ENCODE data around the gene SOX15. TPM values are rescaled to one million over a fixed set of nuclear protein-coding genes. Genes with fewer than 3 reads are reported as not detected.

Gene SOX15
- total RNA-seq, 1 experiment from 2014 or later: not detected

DNA sequence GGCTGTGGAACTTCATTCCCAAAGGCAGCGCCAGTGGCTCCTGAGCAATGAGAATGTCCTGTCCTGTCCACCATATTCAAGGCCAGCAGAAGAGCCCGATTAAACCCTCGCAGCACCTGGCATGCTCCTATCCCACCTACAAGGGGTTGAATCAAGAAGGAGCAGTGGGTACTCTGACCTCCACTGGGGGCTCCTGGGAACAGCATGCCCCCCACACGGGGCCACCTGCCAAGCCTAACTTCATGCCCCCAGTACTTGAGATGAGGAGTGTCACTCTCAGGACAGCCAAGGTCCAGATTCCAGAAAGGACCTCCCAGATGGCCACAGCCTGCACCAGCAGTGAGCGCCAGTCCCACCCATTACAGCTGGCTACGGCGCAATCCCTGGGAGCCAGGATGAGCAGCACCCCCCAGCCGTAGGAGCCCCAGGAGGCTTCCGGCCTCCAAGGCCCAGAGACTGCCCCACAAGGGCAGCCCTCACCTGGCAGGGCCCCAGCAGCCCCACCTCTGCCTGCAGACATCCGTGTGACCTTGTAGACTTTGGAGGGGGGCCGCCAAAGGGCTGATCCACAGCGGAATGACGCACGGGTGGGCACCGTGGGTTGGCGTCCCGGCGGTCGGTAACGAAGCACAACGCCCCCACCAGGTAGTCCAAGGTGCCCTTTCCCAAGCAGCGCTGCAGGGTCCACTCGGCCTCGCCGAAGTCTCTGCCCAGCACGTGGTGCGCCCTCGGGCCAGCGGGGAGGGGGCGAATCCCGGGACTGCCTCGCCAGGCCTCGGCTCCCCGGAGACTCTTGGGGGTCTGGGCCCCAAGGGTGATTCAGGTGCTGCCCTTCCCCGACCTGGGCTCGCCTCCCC, 7.3 kb downstream of the SOX15 start:
- DNase-seq (ENCODE audit: low read depth, low spot score): no peak
- in situ Hi-C loops (cut with HindIII; ENCODE audit: low pct_unique_long_range_greater_than_20kb, low sequenced_read_pairs): no loop called here

DNA sequence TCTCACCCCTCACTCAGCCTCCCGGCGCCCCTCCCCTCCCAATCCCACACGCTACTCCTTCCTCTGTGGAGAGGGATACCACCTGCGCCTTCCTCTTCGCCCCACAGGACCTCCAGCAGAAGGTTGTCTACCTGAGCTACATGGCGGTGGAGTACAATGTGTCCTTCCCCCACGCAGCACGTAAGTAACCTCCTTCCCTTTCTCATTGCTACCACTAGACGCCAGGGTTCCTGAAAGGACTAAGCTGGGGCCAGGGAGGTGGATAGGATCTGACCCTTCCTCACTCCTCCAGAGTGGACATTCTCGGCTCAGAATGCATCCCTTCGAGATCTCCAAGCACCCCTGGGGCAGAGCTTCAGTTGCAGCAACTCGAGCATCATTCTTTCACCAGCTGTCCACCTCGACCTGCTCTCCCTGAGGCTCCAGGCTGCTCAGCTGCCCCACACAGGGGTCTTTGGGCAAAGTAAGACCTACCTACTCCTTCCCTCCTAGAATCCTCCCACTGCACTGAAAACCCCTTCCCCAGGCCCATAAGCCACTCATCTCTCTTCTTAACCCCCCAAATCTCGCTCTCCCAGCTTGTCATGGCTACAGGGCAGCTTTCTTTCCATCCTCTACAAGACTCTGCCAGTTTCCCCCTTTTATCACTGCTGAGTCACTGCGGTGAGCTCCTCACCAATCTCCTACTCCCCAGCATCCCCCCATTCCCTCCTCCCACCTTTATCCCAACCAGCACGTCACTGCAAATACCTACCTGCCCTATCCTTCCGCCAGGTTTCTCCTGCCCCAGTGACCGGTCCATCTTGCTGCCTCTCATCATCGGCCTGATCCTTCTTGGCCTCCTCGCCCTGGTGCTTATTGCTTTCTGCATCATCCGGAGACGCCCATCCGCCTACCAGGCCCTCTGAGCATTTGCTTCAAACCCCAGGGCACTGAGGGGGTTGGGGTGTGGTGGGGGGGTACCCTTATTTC, 9.0 kb downstream of the SOX15 start:
- in situ Hi-C loops (cut with HindIII; ENCODE audit: low pct_unique_long_range_greater_than_20kb, low sequenced_read_pairs): no loop called here
- DNase-seq (ENCODE audit: low read depth, low spot score): no peak

DNA sequence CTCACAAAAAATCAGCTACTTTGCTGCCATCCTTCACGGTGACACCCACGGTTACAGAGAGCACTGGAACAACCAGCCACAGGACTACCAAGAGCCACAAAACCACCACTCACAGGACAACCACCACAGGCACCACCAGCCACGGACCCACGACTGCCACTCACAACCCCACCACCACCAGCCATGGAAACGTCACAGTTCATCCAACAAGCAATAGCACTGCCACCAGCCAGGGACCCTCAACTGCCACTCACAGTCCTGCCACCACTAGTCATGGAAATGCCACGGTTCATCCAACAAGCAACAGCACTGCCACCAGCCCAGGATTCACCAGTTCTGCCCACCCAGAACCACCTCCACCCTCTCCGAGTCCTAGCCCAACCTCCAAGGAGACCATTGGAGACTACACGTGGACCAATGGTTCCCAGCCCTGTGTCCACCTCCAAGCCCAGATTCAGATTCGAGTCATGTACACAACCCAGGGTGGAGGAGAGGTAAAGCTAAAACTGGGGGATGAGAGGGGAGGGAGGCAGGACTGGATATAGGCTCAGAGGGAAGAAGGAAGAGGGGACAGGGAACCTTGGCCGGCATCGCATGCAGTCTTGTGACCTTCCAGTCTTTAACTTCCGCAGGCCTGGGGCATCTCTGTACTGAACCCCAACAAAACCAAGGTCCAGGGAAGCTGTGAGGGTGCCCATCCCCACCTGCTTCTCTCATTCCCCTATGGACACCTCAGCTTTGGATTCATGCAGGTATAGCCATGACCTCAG, 9.9 kb downstream of the SOX15 start:
- DNase-seq (ENCODE audit: low read depth, low spot score): no peak
- in situ Hi-C loops (cut with HindIII; ENCODE audit: low pct_unique_long_range_greater_than_20kb, low sequenced_read_pairs): no loop called here

DNA sequence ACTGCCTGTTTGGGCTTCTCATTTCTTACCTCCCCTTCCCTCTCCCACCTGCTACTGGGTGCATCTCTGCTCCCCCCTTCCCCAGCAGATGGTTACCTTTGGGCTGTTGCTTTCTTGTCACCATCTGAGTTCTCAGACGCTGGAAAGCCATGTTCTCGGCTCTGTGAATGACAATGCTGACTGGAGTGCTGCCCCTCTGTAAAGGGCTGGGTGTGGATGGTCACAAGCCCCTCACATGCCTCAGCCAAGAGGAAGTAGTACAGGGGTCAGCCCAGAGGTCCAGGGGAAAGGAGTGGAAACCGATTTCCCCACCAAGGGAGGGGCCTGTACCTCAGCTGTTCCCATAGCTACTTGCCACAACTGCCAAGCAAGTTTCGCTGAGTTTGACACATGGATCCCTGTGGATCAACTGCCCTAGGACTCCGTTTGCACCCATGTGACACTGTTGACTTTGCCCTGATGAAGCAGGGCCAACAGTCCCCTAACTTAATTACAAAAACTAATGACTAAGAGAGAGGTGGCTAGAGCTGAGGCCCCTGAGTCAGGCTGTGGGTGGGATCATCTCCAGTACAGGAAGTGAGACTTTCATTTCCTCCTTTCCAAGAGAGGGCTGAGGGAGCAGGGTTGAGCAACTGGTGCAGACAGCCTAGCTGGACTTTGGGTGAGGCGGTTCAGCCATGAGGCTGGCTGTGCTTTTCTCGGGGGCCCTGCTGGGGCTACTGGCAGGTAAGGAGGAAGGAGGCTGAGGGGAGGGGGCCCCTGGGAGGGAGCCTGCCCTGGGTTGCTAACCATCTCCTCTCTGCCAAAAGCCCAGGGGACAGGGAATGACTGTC, 10.7 kb downstream of the SOX15 start, which contains the start of gene CD68:
Gene CD68, plus strand, starts transcription at position 638 of the 833 bp plus-strand sequence. Its CDS starts 40 bp downstream, at position 678.
- DNase-seq (ENCODE audit: low read depth, low spot score): peak; percentile 93
- in situ Hi-C loops (cut with HindIII; ENCODE audit: low pct_unique_long_range_greater_than_20kb, low sequenced_read_pairs): no loop called here

DNA sequence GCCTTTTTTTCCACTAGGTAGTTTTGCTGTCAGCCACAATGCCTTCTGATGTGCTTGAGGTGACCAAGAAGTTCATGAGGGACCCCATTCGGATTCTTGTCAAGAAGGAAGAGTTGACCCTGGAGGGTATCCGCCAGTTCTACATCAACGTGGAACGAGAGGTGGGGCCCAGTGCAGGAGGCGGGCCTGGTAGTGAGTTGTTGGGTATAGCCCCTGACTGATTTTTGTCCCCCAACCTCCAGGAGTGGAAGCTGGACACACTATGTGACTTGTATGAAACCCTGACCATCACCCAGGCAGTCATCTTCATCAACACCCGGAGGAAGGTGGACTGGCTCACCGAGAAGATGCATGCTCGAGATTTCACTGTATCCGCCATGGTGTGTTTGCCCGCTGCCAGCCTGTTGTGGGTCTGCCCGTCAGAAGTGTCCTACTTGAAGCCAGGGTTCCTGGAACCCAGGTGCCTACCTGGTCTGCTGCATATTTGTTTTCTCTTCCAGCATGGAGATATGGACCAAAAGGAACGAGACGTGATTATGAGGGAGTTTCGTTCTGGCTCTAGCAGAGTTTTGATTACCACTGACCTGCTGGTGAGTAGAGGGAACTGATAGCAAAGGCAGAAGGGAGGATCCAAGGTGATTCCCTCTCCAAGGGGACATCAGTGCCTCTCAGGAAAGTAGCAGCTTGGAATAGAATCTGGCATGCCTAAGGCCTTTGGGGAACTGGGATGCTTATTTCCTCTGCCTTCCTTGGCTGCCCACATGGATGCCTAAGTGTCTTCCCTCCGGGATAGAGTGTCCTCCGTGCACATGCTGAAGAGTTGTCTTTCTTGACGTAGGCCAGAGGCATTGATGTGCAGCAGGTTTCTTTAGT, 12.3 kb downstream of the SOX15 start:
- in situ Hi-C loops (cut with HindIII; ENCODE audit: low pct_unique_long_range_greater_than_20kb, low sequenced_read_pairs): no loop called here
- no peak for DNase-seq (ENCODE audit: low read depth, low spot score)

DNA sequence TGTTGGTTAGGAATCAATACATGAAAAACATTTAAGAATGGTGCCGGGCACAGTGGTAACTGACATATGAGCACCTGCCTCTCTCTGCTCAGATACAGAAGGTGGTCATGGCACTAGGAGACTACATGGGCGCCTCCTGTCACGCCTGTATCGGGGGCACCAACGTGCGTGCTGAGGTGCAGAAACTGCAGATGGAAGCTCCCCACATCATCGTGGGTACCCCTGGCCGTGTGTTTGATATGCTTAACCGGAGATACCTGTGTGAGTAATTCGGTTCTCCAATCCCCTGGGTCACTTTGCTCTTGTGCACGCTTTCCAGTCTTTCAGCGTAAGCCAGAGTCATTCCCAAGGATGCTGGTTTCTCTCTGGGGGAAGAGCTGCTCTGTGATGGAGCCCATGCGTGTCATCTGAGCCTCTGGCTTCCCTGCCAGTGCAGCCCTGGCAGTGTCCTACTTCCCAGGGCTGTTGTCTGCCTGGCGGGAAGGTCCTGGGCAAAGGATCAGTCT, 13.4 kb downstream of the SOX15 start:
- DNase-seq (ENCODE audit: low read depth, low spot score): no peak
- in situ Hi-C loops (cut with HindIII; ENCODE audit: low pct_unique_long_range_greater_than_20kb, low sequenced_read_pairs): no loop called here

DNA sequence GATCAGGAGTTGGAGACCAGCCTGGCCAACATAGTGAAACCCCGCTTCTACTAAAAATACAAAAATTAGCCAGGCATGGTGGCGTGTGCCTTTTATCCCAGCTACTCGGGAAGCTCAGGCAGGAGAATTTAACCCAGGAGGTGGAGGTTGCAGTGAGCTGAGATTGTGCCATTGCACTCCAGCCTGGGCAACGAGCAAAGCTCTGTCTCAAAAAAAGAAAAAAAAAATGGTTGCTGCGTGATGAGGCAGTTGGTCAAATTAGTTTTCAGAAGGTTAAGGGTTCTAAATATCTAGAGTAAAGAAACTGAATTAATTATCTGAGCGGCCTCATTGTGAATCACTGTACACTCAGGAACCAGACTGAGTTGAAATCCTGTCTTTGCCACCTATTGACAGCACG, 13.9 kb downstream of the SOX15 start:
- in situ Hi-C loops (cut with HindIII; ENCODE audit: low pct_unique_long_range_greater_than_20kb, low sequenced_read_pairs): no loop called here
- DNase-seq (ENCODE audit: low read depth, low spot score): no peak

DNA sequence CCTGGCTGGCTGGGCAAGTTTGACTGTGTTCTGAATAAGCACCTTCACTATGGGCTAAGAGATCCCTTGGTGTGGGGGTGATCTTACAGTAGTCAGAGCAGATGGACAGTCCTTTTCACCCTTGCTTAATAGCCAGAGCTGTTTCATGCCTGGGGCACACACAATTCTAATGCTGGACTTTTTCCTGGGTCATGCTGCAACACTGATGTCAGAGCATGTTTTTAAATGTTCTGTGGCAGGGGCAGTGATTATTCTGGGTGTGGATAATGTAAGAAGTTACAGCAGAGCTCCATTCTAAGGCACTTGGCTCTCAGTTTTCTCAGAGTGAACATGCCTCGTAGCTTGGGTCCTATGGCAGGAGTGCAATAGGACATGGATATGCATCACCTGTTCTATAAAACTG, 14.4 kb downstream of the SOX15 start:
- DNase-seq (ENCODE audit: low read depth, low spot score): no peak
- in situ Hi-C loops (cut with HindIII; ENCODE audit: low pct_unique_long_range_greater_than_20kb, low sequenced_read_pairs): no loop called here

DNA sequence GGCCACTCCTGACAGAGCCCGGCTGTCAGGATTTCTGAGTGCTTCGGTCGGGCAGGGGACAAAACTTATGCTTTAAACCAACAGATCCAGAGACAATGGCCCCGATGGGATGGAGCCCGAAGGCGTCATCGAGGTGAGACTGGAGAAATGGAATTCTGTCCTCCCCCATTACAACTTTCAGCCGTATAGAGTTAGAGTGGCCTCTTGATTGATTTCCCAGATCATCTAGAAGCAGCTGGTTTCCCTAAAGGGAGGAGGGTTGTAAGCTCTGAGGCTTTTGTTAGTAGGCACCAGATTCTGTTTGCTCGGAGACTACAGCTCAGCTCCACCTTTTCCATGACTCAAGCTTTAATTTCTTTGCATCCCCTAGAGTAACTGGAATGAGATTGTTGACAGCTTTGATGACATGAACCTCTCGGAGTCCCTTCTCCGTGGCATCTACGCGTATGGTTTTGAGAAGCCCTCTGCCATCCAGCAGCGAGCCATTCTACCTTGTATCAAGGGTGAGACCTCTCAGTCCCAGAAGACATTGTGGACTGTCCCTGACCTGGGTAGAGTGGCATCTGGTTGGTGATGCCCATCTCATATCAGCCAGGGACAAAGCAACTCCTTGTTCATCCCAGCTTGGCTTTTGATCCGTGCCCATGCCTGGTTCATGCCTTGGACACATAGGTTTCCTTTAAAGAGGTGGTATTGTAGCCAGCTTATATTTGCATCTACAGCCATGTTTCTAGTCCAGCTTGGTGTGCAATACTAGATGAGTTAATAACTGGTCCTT, 15.5 kb downstream of the SOX15 start:
- in situ Hi-C loops (cut with HindIII; ENCODE audit: low pct_unique_long_range_greater_than_20kb, low sequenced_read_pairs): no loop called here
- DNase-seq (ENCODE audit: low read depth, low spot score): no peak

DNA sequence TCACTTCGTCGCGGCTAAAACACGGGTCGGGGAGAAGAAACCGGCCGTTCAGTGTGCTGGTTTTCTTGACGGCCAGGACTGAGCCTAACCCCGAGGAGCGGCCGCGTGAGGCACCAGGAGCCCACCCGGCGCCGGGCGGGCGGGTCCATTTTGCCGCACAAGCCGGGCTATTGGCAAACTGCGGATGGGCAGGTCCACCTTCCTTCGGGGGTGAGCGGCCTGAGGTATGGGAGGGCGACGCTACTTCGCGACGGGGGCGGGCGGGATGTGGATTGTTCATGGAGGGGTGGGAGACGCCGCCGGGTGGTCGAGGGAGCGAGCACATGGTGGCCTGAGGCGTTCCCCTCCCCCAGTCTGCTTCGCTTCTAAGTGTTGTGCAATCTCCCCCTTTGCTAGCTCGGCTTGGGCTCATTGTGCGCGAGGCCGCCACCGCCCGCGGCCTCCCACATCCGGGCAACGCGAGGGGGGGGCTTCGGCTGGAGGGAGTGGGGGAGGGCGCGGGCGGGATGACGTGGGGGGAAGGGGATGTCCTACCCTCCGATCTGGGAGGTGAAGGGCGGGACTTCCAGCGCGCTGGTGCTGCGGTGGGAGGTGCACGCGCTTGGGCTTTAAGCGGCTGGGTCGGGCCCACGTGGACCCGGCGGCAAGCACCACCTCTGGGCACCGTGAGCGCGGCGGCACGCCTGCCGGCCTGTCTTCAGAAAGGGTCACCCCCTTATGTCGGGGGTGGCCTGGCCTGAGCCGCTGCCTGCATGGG, 16.4 kb downstream of the SOX15 start:
- peak; percentile 92 for DNase-seq (ENCODE audit: low read depth, low spot score)
- in situ Hi-C loops (cut with HindIII; ENCODE audit: low pct_unique_long_range_greater_than_20kb, low sequenced_read_pairs): no loop called here

DNA sequence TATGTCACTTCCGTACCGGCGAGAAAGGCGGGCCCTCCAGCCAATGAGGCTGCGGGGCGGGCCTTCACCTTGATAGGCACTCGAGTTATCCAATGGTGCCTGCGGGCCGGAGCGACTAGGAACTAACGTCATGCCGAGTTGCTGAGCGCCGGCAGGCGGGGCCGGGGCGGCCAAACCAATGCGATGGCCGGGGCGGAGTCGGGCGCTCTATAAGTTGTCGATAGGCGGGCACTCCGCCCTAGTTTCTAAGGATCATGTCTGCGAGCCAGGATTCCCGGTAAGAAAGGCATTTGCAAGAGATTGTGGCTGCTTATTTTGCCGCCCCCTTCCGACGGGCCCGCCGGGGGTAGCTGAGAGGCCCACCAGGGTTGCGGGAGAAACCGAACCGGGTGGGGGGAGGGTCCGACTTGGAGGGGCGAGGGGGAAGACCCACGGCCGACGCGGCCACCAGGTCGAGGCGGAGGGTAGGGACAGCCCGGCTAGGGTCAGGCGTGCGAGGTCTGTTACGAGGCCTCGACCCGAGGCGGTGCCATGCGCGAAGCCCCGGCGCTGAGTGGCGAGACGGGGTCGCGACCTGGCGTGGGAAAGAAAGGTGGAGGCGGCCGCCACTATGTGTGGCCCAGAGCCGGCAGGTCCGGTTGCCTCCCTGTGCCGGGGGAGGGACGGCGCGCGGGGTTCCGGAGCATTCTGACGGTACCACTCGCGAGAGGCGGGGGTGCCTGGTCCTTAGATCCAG, 17.1 kb downstream of the SOX15 start:
- in situ Hi-C loops (cut with HindIII; ENCODE audit: low pct_unique_long_range_greater_than_20kb, low sequenced_read_pairs): no loop called here
- peak; percentile 99 for DNase-seq (ENCODE audit: low read depth, low spot score)

DNA sequence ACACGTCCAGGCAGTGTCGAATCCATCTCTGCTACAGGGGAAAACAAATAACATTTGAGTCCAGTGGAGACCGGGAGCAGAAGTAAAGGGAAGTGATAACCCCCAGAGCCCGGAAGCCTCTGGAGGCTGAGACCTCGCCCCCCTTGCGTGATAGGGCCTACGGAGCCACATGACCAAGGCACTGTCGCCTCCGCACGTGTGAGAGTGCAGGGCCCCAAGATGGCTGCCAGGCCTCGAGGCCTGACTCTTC, 17.6 kb downstream of the SOX15 start:
- DNase-seq (ENCODE audit: low read depth, low spot score): no peak
- in situ Hi-C loops (cut with HindIII; ENCODE audit: low pct_unique_long_range_greater_than_20kb, low sequenced_read_pairs): no loop called here

DNA sequence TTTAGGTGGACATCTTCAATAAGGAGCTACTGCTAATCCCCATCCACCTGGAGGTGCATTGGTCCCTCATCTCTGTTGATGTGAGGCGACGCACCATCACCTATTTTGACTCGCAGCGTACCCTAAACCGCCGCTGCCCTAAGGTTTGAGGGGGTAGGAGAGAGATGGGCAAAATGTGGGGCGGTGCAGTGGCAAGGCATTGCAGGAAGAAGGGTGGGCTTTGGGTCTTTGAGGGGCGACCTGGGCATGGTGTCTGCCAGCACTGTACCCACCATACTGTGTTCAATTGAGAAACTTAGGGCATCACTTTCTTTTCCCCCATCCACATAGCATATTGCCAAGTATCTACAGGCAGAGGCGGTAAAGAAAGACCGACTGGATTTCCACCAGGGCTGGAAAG, 19.5 kb downstream of the SOX15 start:
- in situ Hi-C loops (cut with HindIII; ENCODE audit: low pct_unique_long_range_greater_than_20kb, low sequenced_read_pairs): no loop called here
- no peak for DNase-seq (ENCODE audit: low read depth, low spot score)

DNA sequence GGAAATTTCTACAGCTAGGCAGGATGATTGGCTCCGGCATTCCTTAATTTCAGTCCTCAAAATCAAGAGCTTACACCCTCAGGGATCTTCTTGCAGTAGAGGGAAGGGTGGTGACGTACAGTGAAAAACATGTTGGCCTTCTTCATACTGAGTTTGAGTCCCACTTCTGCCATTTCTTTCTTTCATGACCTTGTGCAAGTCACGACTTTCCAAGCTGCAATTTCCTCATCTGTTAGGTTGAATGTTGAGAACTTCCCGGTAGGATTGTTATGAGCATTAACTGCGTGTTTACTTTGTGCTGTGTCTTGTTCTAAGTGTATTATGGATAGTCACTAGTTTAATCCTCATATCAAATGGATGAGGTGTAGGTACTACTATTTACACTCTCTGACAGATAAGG, 20.3 kb downstream of the SOX15 start:
- in situ Hi-C loops (cut with HindIII; ENCODE audit: low pct_unique_long_range_greater_than_20kb, low sequenced_read_pairs): no loop called here
- no peak for DNase-seq (ENCODE audit: low read depth, low spot score)
